ENCODE data around the gene FRG2.
"Not testable (repeated sequence)": the region's sequence is repeated elsewhere in the genome, so short reads cannot be mapped to it uniquely, and the experiment has no call there.

Gene FRG2

GRCh38 chr4:190027156-190027555 lies at the start of gene FRG2:
Gene FRG2 (minus strand): TSS chr4:190027256. CDS start chr4:190027204, 52 bp downstream.
- DNase-seq (ENCODE audit: low read depth) = not testable (repeated sequence)

GRCh38 chr4:190068351-190068750 lies 41.3 kb upstream of the FRG2 start:
- DNase-seq (ENCODE audit: low read depth) = not testable (repeated sequence)

GRCh38 chr4:190064805-190065204 lies 37.7 kb upstream of the FRG2 start:
- not testable (repeated sequence) for DNase-seq (ENCODE audit: low read depth)

- not testable (repeated sequence) for DNase-seq (ENCODE audit: low read depth)
These were observed 37.3 kb upstream of the FRG2 start, which contains the start of gene DBET for GRCh38 chr4:190064342-190064741. Gene DBET (plus strand): TSS chr4:190064502.

GRCh38 chr4:190058997-190059396 lies 31.9 kb upstream of the FRG2 start:
- not testable (repeated sequence) for DNase-seq (ENCODE audit: low read depth)

GRCh38 chr4:190049378-190050239 lies 22.6 kb upstream of the FRG2 start:
- not testable (repeated sequence) for DNase-seq (ENCODE audit: low read depth)

- not testable (repeated sequence) for DNase-seq (ENCODE audit: low read depth)
These were observed 20.6 kb upstream of the FRG2 start for GRCh38 chr4:190047627-190048026.

- not testable (repeated sequence) for DNase-seq (ENCODE audit: low read depth)
These were observed 13.8 kb upstream of the FRG2 start for GRCh38 chr4:190040873-190041272.

GRCh38 chr4:190037704-190038388 lies 10.8 kb upstream of the FRG2 start:
- not testable (repeated sequence) for DNase-seq (ENCODE audit: low read depth)

- not testable (repeated sequence) for DNase-seq (ENCODE audit: low read depth)
These were observed 4.2 kb upstream of the FRG2 start for GRCh38 chr4:190031264-190031663.

- DNase-seq (ENCODE audit: low read depth) = not testable (repeated sequence)
These were observed 4.3 kb downstream of the FRG2 start for GRCh38 chr4:190022614-190023281.

- DNase-seq (ENCODE audit: low read depth) = not testable (repeated sequence)
These were observed 5.1 kb downstream of the FRG2 start for GRCh38 chr4:190021973-190022372.

- DNase-seq (ENCODE audit: low read depth) = peak; percentile 37
These were observed 6.0 kb downstream of the FRG2 start for GRCh38 chr4:190020790-190021717.

- not testable (repeated sequence) for DNase-seq (ENCODE audit: low read depth)
These were observed 7.1 kb downstream of the FRG2 start for GRCh38 chr4:190019859-190020463.

- no peak for DNase-seq (ENCODE audit: low read depth)
These were observed 7.8 kb downstream of the FRG2 start for GRCh38 chr4:190019023-190019858.

- DNase-seq (ENCODE audit: low read depth) = no peak
These were observed 8.7 kb downstream of the FRG2 start for GRCh38 chr4:190018201-190018920.

- DNase-seq (ENCODE audit: low read depth) = no peak
These were observed 9.5 kb downstream of the FRG2 start for GRCh38 chr4:190017357-190018200.
